Measurements from ENCODE around the gene TBC1D9. TPM values are rescaled to one million over a fixed set of nuclear protein-coding genes. Genes with fewer than 3 reads are reported as not detected.

The TBC1D9 gene
- total RNA-seq, 1 donor: 31.5 TPM

DNA sequence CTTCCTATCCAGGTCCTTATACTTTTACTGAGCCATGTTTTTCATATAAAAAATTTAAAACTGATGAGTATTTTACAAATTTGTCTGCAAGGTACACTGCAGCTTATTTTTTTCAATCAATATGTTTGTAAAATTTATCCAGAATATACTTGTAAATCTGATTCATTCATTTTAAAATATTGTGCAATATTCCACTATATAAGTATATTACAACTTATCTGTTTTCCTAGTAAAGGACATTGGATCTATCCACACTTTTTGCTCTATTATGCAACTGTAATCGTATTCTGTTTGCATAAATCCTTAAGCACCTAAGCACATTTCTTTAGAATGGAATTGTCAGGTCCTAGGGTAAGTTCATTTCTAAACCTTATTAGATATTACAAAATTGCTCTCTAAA lies 49.5 kb downstream of the TBC1D9 start:
- H3K4me3 ChIP-seq (ENCODE audit: low read depth, low read length): no peak overlapping the region
- TF ChIP-seq, protein P1, sequence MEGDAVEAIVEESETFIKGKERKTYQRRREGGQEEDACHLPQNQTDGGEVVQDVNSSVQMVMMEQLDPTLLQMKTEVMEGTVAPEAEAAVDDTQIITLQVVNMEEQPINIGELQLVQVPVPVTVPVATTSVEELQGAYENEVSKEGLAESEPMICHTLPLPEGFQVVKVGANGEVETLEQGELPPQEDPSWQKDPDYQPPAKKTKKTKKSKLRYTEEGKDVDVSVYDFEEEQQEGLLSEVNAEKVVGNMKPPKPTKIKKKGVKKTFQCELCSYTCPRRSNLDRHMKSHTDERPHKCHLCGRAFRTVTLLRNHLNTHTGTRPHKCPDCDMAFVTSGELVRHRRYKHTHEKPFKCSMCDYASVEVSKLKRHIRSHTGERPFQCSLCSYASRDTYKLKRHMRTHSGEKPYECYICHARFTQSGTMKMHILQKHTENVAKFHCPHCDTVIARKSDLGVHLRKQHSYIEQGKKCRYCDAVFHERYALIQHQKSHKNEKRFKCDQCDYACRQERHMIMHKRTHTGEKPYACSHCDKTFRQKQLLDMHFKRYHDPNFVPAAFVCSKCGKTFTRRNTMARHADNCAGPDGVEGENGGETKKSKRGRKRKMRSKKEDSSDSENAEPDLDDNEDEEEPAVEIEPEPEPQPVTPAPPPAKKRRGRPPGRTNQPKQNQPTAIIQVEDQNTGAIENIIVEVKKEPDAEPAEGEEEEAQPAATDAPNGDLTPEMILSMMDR (IDR thresholded peaks at IDR 0.05; ENCODE audit: insufficient read depth, low read depth, low read length): no peak
- DNase-seq (ENCODE audit: low read depth): no peak

DNA sequence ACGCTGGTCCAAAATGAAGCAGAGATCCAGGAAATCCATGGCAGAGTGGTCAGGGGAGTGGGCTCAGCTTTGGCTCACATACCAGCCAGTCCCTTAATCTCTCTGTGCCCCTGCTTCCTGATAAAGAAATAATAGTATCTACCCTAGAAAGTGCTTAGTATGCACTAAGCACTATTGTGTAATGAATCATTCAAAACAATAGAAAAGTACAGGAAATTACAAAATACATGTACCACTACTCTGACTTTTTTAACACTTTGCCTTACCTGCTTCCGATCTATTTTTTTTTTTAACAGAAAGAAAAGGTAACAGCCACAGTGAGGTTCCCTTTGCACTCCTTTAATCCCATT lies 49.9 kb downstream of the TBC1D9 start:
- DNase-seq (ENCODE audit: low read depth): no peak
- H3K4me3 ChIP-seq (ENCODE audit: low read depth, low read length): no peak overlapping the region
- TF ChIP-seq, protein P1 (IDR thresholded peaks at IDR 0.05; ENCODE audit: insufficient read depth, low read depth, low read length): no peak

DNA sequence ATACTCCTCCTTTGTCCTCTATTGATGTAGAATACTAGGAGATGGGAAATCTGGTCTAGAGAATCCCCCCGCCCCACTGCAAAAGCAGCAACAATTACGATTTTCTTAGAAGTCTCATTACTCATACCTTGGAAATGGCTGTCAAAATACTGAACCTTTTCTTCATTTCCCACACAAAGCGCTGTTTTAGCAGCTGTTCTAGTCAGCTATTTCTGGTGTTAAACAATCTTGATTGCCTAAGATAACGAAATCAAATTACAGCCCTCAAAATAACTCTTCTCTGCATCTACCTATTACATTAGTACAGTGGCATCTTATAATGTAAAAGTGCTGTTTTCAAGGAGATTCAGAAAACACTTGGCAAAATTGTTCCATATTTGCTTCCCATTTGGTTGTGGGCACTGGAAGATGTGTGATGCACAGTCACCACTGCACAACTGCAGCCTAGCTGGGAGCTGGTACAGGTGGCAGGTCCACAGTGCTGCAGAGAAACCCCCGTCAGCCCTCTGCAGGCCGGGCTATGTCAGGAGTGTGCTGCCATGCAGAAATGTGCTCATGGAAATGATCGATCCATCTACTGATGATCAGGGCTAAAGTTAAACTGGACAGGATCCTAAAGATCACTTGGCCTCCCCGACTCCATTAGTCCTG lies 50.4 kb downstream of the TBC1D9 start:
- DNase-seq (ENCODE audit: low read depth): no peak
- no peak overlapping the region for H3K4me3 ChIP-seq (ENCODE audit: low read depth, low read length)
- TF ChIP-seq, protein P1 (IDR thresholded peaks at IDR 0.05; ENCODE audit: insufficient read depth, low read depth, low read length): no peak

DNA sequence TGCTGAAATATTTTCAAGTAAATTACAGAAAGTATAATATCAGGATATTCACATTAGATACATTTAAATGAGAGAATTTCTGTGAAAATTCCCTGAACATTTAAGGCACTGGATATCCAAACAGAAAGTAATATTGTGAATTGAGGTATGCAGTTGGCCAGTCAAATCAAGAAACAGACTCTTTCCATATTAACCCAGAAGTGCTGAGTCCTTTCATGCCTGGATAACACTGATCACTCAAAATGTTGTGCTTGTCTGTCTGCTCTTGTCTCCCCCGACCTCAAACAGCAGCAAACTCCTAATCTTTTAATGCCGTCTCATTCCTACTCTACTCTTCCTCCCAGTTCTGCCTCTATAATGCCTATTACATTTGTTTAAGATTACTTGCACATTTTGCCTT lies 51.2 kb downstream of the TBC1D9 start:
- H3K4me3 ChIP-seq (ENCODE audit: low read depth, low read length): no peak overlapping the region
- no peak for DNase-seq (ENCODE audit: low read depth)
- TF ChIP-seq, protein P1 (IDR thresholded peaks at IDR 0.05; ENCODE audit: insufficient read depth, low read depth, low read length): no peak

DNA sequence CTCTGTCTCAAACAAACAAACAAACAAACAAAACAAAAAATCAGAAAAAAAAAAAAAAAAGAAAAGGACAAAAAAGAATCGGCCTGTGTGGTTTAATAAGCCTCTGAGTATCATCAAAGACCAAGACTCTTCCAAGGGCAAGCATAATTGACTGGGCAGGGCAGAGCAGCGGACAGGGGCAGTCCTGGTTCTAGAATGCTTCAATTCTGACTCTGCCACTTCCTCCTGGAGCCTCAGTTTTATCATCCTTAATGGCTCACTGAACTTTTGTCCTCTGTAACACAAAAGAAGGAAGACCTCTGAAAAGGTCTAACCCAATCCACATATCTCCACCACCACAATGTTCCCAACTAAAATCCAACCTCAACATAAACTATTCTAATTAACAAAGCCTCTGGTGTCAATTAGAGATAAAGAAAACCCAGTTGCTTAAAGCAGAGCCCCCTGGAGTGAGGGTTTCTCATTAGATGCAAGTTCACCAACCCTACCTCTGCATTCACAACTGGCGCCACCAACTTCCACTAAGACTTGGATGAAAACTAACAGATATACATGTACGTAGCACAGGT lies 51.7 kb downstream of the TBC1D9 start:
- no peak for DNase-seq (ENCODE audit: low read depth)
- no peak overlapping the region for H3K4me3 ChIP-seq (ENCODE audit: low read depth, low read length)
- TF ChIP-seq, protein P1 (IDR thresholded peaks at IDR 0.05; ENCODE audit: insufficient read depth, low read depth, low read length): no peak

DNA sequence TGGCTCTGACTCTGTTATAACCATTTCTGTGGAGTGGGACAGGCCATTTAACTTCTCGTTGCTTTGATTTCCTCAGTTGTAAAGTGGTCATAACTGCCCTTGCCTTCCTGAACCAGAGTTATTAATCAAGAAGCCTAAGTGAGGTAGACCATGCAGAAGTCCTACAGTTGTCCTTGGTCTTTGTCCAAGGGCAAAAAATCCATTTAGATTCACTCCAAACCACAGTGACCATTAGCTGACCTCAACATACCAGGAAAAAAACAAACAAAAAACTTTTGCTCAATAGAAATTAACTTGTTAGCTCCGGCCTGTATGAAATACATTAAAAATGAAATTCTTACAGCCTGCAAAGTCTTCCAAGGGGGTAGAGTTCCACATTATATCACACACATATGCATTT lies 52.7 kb downstream of the TBC1D9 start:
- H3K4me3 ChIP-seq (ENCODE audit: low read depth, low read length): no peak overlapping the region
- DNase-seq (ENCODE audit: low read depth): peak; percentile 69
- TF ChIP-seq, protein P1 (IDR thresholded peaks at IDR 0.05; ENCODE audit: insufficient read depth, low read depth, low read length): no peak
